ENCODE results near the gene SDC3. TPM values are rescaled to one million over a fixed set of nuclear protein-coding genes. Genes with fewer than 3 reads are reported as not detected.

The SDC3 gene
- total RNA-seq, 1 donor from 2014 or later: 113 TPM

DNA sequence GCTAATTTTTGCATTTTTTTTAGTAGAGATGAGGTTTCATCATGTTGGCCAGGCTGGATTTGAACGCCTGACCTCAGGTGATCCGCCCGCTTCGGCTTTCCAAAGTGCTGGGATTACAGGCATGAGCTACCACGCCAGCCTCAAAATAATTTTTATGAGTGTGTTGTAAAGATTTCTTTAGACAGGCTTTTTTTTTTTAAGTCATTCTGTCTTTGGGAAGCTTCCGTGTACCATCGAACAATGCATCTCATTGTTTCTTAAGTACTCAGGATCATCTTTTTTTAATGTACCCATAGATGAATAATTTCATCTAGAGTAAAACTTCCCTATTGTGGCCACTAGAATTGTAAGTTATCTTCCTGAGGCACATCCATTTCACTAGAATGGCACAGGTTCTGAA lies 19.6 kb upstream of the SDC3 start:
- DNase-seq (ENCODE audit: low read depth): no peak
- Histone ChIP-seq H3K9ac (ENCODE audit: low read length) (no peak overlapping the region), H3K27ac (ENCODE audit: low read depth, low read length) (no peak overlapping the region), H3K27me3 (ENCODE audit: insufficient read depth, low read length) (no peaks in the 10 kb centered on the region), H4K20me1 (ENCODE audit: insufficient read depth, low read length) (peaks cover 26% of the 10 kb centered on the region), H3K4me3 (ENCODE audit: insufficient read depth, low read depth, low read length) (no peak overlapping the region), H3K4me2 (ENCODE audit: low read length) (no peak overlapping the region), H3K36me3 (ENCODE audit: insufficient read depth, low read length) (peaks cover 5% of the 10 kb centered on the region), H3K79me2 (ENCODE audit: insufficient read depth, low read length) (no peaks in the 10 kb centered on the region), H3K4me1 (ENCODE audit: insufficient read depth, low read length) (no peaks in the 10 kb centered on the region), H2AFZ (ENCODE audit: low read depth, low read length) (no peak overlapping the region), H3K9me3 (ENCODE audit: insufficient read depth, low read depth, low read length) (no peaks in the 10 kb centered on the region)
- TF ChIP-seq CTCF (IDR thresholded peaks at IDR 0.05; ENCODE audit: insufficient read depth, low read depth, low read length): no peak
- no peak for TF ChIP-seq EZH2 (IDR thresholded peaks at IDR 0.05; ENCODE audit: insufficient read depth, low read length)
- Mint-ChIP-seq H3K9me3 (ENCODE audit: unreplicated experiment) (no peaks in the 10 kb centered on the region), H3K27ac (ENCODE audit: unreplicated experiment) (peak overlapping the region; percentile 66), H3K27me3 (ENCODE audit: low read depth, unreplicated experiment) (no peaks in the 10 kb centered on the region), H3K36me3 (ENCODE audit: low read depth, unreplicated experiment) (peaks cover 7% of the 10 kb centered on the region), H3K4me3 (ENCODE audit: unreplicated experiment) (no peak overlapping the region), H3K4me1 (ENCODE audit: low read depth, unreplicated experiment) (peaks cover 36% of the 10 kb centered on the region)
- no peak for FAIRE-seq

- H3K9ac ChIP-seq (ENCODE audit: low read length): no peak overlapping the region
- H4K20me1 ChIP-seq (ENCODE audit: insufficient read depth, low read length): peaks cover 22% of the 10 kb centered on the region
- H3K27ac ChIP-seq (ENCODE audit: low read depth, low read length): no peak overlapping the region
- H3K27me3 ChIP-seq (ENCODE audit: insufficient read depth, low read length): no peaks in the 10 kb centered on the region
- no peak overlapping the region for H2AFZ ChIP-seq (ENCODE audit: low read depth, low read length)
- H3K4me1 Mint-ChIP-seq (ENCODE audit: low read depth, unreplicated experiment): peaks cover 34% of the 10 kb centered on the region
- H3K4me2 ChIP-seq (ENCODE audit: low read length): no peak overlapping the region
- no peaks in the 10 kb centered on the region for H3K79me2 ChIP-seq (ENCODE audit: insufficient read depth, low read length)
- no peak for FAIRE-seq
- DNase-seq (ENCODE audit: low read depth): no peak
- H3K4me3 ChIP-seq (ENCODE audit: insufficient read depth, low read depth, low read length): no peak overlapping the region
- H3K36me3 Mint-ChIP-seq (ENCODE audit: low read depth, unreplicated experiment): peaks cover 5% of the 10 kb centered on the region
- TF ChIP-seq EZH2 (IDR thresholded peaks at IDR 0.05; ENCODE audit: insufficient read depth, low read length) (no peak), CTCF (IDR thresholded peaks at IDR 0.05; ENCODE audit: insufficient read depth, low read depth, low read length) (no peak)
- H3K4me3 Mint-ChIP-seq (ENCODE audit: unreplicated experiment): no peak overlapping the region
- no peaks in the 10 kb centered on the region for H3K4me1 ChIP-seq (ENCODE audit: insufficient read depth, low read length)
- H3K27me3 Mint-ChIP-seq (ENCODE audit: low read depth, unreplicated experiment): no peaks in the 10 kb centered on the region
- no peak overlapping the region for H3K27ac Mint-ChIP-seq (ENCODE audit: unreplicated experiment)
- no peaks in the 10 kb centered on the region for H3K9me3 Mint-ChIP-seq (ENCODE audit: unreplicated experiment)
- H3K9me3 ChIP-seq (ENCODE audit: insufficient read depth, low read depth, low read length): no peaks in the 10 kb centered on the region
- peaks cover 5% of the 10 kb centered on the region for H3K36me3 ChIP-seq (ENCODE audit: insufficient read depth, low read length)
Measured at GRCh38 chr1:30927448-30927847, 18.9 kb upstream of the SDC3 start.

DNA sequence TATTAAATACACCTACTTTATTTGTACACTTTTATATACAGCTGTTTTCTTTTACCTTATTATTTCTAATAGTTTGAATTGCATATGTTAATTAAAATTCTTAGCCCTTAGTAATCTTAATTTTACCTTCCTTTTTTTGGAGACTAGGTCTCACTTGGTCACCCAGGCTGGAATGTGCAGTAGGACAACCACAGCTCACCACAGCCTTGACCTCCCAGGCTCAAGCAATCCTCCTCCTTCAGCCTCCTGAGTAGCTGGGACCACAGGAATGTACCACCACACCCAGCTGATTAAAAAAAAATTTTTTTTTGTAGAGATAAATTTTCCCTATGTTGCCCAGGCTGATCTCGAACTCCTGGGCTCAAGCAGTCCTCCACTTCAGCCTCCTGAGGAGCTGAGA lies 15.0 kb upstream of the SDC3 start:
- FAIRE-seq: no peak
- H3K9me3 Mint-ChIP-seq (ENCODE audit: unreplicated experiment): no peaks in the 10 kb centered on the region

More for the DNA sequence above, 15.0 kb upstream of the SDC3 start:
- DNase-seq (ENCODE audit: low read depth): peak; percentile 56
- no peak for TF ChIP-seq CTCF (IDR thresholded peaks at IDR 0.05; ENCODE audit: insufficient read depth, low read depth, low read length)
- no peak for TF ChIP-seq EZH2 (IDR thresholded peaks at IDR 0.05; ENCODE audit: insufficient read depth, low read length)
- Histone ChIP-seq H2AFZ (ENCODE audit: low read depth, low read length) (no peak overlapping the region), H3K36me3 (ENCODE audit: insufficient read depth, low read length) (no peaks in the 10 kb centered on the region), H3K9ac (ENCODE audit: low read length) (no peak overlapping the region), H3K79me2 (ENCODE audit: insufficient read depth, low read length) (no peaks in the 10 kb centered on the region), H3K27ac (ENCODE audit: low read depth, low read length) (no peak overlapping the region), H3K4me1 (ENCODE audit: insufficient read depth, low read length) (peaks cover 12% of the 10 kb centered on the region), H3K9me3 (ENCODE audit: insufficient read depth, low read depth, low read length) (no peaks in the 10 kb centered on the region), H3K4me2 (ENCODE audit: low read length) (no peak overlapping the region), H4K20me1 (ENCODE audit: insufficient read depth, low read length) (peaks cover 3% of the 10 kb centered on the region), H3K27me3 (ENCODE audit: insufficient read depth, low read length) (no peaks in the 10 kb centered on the region), H3K4me3 (ENCODE audit: insufficient read depth, low read depth, low read length) (no peak overlapping the region)
- H3K27ac Mint-ChIP-seq (ENCODE audit: unreplicated experiment): no peak overlapping the region
- H3K27me3 Mint-ChIP-seq (ENCODE audit: low read depth, unreplicated experiment): no peaks in the 10 kb centered on the region
- H3K36me3 Mint-ChIP-seq (ENCODE audit: low read depth, unreplicated experiment): no peaks in the 10 kb centered on the region
- H3K4me1 Mint-ChIP-seq (ENCODE audit: low read depth, unreplicated experiment): peaks cover 23% of the 10 kb centered on the region
- H3K4me3 Mint-ChIP-seq (ENCODE audit: unreplicated experiment): no peak overlapping the region

Data from astrocyte (in vitro differentiated cells and primary cell).